HG03354 (cell line): Measurements from ENCODE around the gene MSANTD3.

Source experiments
- ATAC-seq: cut with Tn5 transposase; IDR thresholded peaks from one replicate; pipeline ENCODE4 v1.9.1; 2021; ENCODE audit warnings: mild to moderate bottlenecking; ENCODE audit not compliant: unreplicated experiment, poor library complexity, severe bottlenecking

The MSANTD3 gene

DNA sequence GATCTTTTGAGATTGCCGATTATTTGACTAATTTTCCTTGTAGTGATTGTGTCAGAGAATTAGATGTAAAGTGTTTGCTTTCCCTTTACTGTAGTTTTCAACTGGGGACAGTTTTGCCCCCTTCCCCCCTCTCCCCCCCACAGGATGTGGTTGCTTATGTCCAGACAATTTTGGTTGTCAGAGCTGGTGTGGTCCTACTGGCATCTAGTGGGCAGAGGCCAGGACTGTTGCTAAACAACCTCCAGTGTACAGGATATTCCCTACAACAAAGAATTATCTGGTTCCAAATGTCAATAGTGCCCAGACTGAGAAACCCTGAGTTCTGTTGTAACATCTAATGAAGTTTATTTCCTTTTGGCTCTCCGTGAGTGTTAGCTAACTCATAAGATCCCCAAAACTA, 66.0 kb downstream of the MSANTD3 start:
- no peak for ATAC-seq

DNA sequence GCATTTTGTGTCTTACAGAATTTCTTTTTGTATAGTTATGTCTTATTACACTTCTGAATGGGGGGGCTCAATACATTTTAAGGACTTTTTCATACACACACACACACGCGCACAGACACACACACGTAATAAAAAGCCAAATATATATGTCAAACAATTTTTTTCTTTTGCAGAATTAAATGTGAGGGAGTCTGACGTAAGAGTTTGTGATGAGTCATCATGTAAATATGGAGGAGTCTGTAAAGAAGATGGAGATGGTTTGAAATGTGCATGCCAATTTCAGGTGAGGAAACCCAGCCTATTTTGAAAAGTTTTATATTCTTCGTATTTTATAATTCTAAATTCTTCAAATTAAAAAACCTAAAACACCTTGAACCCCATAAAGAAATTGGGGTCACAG, 71.6 kb downstream of the MSANTD3 start:
- ATAC-seq = no peak

DNA sequence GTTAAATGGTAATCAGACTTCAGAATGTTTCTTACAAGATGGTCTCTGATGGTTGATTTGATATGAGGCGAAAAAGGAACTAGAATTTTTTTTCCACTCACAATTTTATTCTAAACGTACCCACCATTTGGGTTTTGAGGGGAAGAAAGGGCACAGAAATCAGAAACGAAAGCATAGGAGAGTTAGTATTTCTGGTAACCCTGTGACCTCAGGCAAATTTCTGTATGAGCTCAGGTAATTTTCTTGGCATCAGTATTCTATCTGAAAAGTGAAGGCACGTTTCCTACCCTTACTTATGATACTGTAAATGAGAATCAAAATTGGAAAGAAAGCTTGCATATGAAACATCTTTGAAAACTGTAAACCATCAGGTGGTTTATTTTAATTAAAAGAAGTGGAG, 72.5 kb downstream of the MSANTD3 start:
- no peak for ATAC-seq

DNA sequence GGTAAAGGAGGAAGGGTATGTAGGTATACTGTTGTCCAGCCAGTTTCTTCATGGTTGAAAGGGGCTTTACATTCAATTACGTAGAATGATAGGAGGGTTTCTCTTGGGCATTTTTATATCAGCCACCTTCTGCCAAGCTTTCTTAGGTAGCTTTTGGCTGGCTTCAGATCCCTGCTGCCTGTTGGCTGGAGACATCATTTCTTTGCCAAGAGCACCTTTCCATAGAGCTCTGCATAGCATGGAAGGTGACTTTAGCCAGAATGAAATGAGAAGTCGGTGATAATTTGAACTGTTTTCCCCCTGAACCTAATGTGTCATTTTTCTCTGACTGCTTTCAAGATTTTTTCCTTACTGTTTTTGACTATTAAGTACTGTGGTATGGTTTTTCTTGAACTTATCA, 72.9 kb downstream of the MSANTD3 start:
- no peak for ATAC-seq
